Measurements from ENCODE around the gene RAPSN. TPM values are rescaled to one million over a fixed set of nuclear protein-coding genes. Genes with fewer than 3 reads are reported as not detected.

The RAPSN gene
- total and polyA plus RNA-seq, 5 donors: 0.17 to 0.50 (median 0.37) TPM

DNA sequence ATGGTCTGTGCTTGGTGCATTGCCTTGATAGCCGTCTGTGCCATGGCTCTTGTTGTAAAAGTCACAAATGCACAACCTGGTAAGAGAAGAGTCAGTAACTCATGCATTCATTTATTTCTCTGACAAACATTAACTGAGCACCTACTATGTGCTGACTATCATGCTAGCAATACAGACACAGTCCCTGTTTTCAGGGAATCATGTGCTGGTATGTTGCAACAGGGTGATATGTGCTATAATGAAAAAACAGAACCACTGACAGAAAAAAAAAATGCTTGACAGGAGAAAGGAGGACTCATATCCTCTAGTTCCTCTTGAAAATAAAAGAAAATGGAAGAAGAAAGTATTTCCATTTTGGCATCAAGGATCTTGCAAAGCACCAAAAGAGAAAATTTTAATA, 34.5 kb upstream of the RAPSN start:
- intact Hi-C loops (cut with DNase I): no loop called here

DNA sequence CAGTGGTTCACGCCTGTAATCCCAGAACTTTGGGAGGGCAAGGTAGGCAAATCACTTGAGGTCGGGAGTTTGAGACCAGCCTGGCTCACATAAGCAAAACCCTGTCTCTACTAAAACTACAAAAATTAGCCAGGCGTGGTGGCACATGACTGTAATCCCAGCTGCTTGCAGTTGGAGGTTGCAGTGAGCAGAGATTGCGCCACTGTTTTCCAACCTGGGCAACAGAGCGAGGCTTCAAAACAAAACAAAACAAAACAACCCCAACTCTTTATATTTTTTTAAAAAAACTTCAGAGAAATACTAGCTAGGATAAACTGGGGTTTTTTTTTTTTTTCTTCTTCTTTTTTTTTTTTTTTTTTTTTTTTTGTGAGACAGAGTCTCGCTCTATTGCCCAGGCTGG, 31.8 kb upstream of the RAPSN start:
- DNase-seq: no peak
- H3K27me3 ChIP-seq (ENCODE audit: control insufficient read depth, insufficient read depth): no peaks in the 10 kb centered on the region
- peaks cover 9% of the 10 kb centered on the region for H3K4me1 ChIP-seq (ENCODE audit: control insufficient read depth, insufficient read depth, low read length)
- 94% methylated on average over 6 of the region's 6 CpGs for WGBS
- H3K4me3 ChIP-seq (ENCODE audit: low read length): no peak overlapping the region
- ATAC-seq: no peak
- H3K9me3 ChIP-seq (ENCODE audit: control insufficient read depth, low read length): no peaks in the 10 kb centered on the region
- no peak overlapping the region for H3K27ac ChIP-seq (ENCODE audit: low read length)
- intact Hi-C loops (cut with DNase I): no loop called here

More for the DNA sequence above, 34.5 kb upstream of the RAPSN start:
- H3K27ac ChIP-seq (ENCODE audit: low read length): no peak overlapping the region
- no peaks in the 10 kb centered on the region for H3K9me3 ChIP-seq (ENCODE audit: control insufficient read depth, low read length)
- H3K4me1 ChIP-seq (ENCODE audit: control insufficient read depth, insufficient read depth, low read length): no peaks in the 10 kb centered on the region
- H3K27me3 ChIP-seq (ENCODE audit: control insufficient read depth, insufficient read depth): no peaks in the 10 kb centered on the region
- DNase-seq (no peak), ATAC-seq (no peak)
- 90% methylated on average over 1 of the region's 1 CpG for WGBS
- H3K4me3 ChIP-seq (ENCODE audit: low read length): no peak overlapping the region

DNA sequence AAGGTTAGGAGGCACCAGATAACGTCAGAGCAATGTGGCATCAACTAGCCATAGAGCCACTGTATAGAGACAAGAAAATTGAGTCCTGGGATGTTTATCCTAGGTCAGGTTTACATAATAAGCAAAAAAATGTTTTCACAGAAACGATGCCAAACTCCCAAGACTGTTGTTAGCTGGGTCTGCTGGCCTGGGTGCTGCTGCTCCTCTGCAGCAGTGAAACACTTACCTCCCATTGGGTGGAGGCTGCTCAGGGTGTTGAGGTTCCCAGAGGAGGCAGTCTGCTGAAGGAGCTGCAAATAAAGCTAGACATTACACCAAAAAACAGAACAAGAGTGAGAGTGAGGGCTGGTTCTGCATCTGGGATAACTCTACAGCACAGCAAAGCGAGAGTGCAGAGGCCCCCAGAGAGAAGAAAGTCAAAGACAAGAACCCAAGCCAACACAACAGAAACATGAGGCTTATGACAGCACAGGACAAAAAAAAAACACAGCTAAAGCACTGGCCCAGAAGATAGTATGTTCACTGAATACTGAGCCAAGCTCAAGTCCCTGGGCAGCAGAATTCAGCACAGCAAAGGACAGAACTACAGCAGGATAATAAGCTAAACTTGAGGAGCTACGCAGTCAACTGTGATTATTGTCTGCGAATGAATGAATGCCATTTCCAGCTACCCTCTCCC, 29.9 kb upstream of the RAPSN start:
- Histone ChIP-seq H3K9me3 (ENCODE audit: control insufficient read depth, low read length) (no peaks in the 10 kb centered on the region), H3K27me3 (ENCODE audit: control insufficient read depth, insufficient read depth) (no peaks in the 10 kb centered on the region), H3K27ac (ENCODE audit: low read length) (peak overlapping the region; percentile 48), H3K4me3 (ENCODE audit: low read length) (no peak overlapping the region), H3K4me1 (ENCODE audit: control insufficient read depth, insufficient read depth, low read length) (peaks cover 9% of the 10 kb centered on the region)
- 65% methylated on average over 5 of the region's 5 CpGs for WGBS
- intact Hi-C loops (cut with DNase I): no loop called here
- DNase-seq: peak in 1 of 3 donors; percentile 53
- ATAC-seq: peak; percentile 19 to 81

DNA sequence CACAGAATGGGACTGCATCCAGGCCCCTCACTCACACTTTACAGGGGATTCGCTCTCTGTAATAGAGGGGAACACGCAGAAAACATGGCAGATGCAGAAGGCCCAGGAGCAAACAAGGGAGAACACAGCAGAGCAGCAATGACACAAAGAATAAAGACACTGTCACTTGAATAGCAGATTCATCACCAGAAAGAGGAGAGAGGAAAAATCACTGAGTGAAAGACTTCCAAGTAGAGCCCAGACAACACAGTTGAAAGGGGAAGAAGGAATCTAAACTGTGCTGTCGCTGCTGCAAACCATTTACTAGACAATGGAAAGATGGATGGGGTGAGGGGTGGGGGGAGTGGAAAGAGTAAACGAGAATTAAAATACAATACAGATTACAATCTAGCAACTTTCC, 28.8 kb upstream of the RAPSN start:
- H3K9me3 ChIP-seq (ENCODE audit: control insufficient read depth, low read length): no peaks in the 10 kb centered on the region
- no peaks in the 10 kb centered on the region for H3K27me3 ChIP-seq (ENCODE audit: control insufficient read depth, insufficient read depth)
- no peak for ATAC-seq
- H3K27ac ChIP-seq (ENCODE audit: low read length): no peak overlapping the region
- 72% methylated on average over 4 of the region's 4 CpGs for WGBS
- peaks cover 9% of the 10 kb centered on the region for H3K4me1 ChIP-seq (ENCODE audit: control insufficient read depth, insufficient read depth, low read length)
- H3K4me3 ChIP-seq (ENCODE audit: low read length): no peak overlapping the region
- intact Hi-C loops (cut with DNase I): no loop called here
- no peak for DNase-seq

DNA sequence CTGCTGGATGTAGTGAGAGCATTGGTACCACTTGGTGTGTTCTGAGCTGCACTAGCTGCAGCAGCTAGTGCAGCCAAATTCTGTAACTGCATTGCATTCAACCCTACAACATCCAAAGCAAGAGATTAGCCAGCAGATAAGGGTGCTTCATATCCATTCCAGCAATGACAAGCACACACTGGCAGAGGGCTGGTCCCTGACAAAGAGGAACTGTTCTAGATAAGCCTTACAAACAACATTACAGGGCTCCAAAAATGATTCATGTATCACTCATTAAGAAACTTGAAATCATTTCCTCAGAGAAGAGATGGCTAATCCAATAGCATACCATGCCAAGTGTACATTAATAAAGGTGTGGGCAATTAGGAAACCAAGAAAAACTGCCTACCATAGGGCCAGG, 28.4 kb upstream of the RAPSN start:
- Histone ChIP-seq H3K9me3 (ENCODE audit: control insufficient read depth, low read length) (no peaks in the 10 kb centered on the region), H3K4me1 (ENCODE audit: control insufficient read depth, insufficient read depth, low read length) (peaks cover 9% of the 10 kb centered on the region), H3K4me3 (ENCODE audit: low read length) (no peak overlapping the region), H3K27ac (ENCODE audit: low read length) (no peak overlapping the region), H3K27me3 (ENCODE audit: control insufficient read depth, insufficient read depth) (no peaks in the 10 kb centered on the region)
- no peak for DNase-seq
- intact Hi-C loops (cut with DNase I): no loop called here
- ATAC-seq: peak; percentile 32 to 50

DNA sequence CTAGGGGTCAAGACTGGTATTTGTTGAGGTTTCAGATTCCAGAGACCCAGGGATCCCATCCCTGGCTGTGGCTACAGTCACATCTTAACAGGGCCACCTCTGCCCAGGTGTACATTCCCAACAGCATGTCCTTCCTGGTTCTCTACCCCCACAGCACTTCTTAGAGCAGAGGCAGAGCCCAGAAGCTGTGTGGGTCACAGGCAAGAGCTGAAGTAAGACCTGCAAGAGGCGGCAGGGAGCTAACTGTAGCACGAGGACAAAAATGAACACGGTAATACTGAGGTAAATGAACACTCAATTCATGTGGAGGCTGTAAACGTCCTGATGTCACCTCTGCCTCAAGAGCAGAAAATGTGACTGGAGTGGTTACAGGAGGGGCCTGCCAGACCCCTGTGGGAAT, 21.7 kb upstream of the RAPSN start:
- no peaks in the 10 kb centered on the region for H3K9me3 ChIP-seq (ENCODE audit: control insufficient read depth, low read length)
- no peaks in the 10 kb centered on the region for H3K27me3 ChIP-seq (ENCODE audit: control insufficient read depth, insufficient read depth)
- H3K27ac ChIP-seq (ENCODE audit: low read length): no peak overlapping the region
- H3K4me3 ChIP-seq (ENCODE audit: low read length): no peak overlapping the region
- no peak for ATAC-seq
- no peak for DNase-seq
- intact Hi-C loops (cut with DNase I): no loop called here
- 77% methylated on average over 4 of the region's 4 CpGs for WGBS
- peaks cover 8% of the 10 kb centered on the region for H3K4me1 ChIP-seq (ENCODE audit: control insufficient read depth, insufficient read depth, low read length)

DNA sequence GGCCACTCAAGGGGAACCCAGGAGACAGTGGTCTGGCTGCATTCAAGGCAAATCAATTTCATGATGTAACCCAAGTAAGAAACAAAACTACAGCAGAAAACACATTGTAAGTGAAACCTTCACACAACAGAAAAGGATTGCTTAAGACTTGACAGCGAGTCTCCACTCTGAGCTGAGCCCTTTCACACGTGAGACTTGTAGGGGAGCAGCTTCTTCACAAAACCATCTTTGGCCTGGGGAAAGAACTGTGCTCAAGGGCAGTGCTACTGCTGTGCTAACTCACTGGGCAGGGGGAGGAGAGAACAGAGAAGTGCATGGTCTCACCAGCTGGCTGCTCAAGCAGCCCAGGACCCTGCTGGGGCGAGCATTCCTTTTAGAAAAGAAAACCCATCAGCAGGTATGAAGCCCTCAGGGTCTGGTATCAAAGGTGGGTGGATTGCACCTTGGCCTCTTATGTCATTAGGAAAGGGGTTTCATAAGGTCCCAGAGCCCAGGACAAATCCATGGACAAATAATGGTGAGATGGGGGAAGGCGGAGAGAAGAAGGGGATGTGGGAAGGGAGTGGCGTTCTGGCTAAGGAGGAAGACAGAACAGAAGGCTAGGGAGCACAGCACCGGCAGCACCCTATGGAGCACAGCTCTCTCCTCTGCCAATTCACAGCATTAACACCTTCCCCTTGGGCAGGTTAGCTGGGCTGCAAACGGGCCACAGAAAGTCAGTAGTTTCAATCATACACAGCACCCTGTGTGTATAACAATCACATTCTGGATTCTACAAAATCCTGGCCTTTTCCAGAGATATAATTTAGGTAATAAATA, 20.6 kb upstream of the RAPSN start:
- peak overlapping the region; percentile 22 for H3K27ac ChIP-seq (ENCODE audit: low read length)
- no peaks in the 10 kb centered on the region for H3K9me3 ChIP-seq (ENCODE audit: control insufficient read depth, low read length)
- intact Hi-C loops (cut with DNase I): loop anchor here in 1 of 4 donors (10.0 kb wide), 1 partner anchor 85 kb away; the partner anchor contains the start of gene CELF1
- peaks cover 8% of the 10 kb centered on the region for H3K4me1 ChIP-seq (ENCODE audit: control insufficient read depth, insufficient read depth, low read length)
- H3K27me3 ChIP-seq (ENCODE audit: control insufficient read depth, insufficient read depth): no peaks in the 10 kb centered on the region
- ATAC-seq: no peak
- H3K4me3 ChIP-seq (ENCODE audit: low read length): no peak overlapping the region
- no peak for DNase-seq
- 85% methylated on average over 7 of the region's 7 CpGs for WGBS

DNA sequence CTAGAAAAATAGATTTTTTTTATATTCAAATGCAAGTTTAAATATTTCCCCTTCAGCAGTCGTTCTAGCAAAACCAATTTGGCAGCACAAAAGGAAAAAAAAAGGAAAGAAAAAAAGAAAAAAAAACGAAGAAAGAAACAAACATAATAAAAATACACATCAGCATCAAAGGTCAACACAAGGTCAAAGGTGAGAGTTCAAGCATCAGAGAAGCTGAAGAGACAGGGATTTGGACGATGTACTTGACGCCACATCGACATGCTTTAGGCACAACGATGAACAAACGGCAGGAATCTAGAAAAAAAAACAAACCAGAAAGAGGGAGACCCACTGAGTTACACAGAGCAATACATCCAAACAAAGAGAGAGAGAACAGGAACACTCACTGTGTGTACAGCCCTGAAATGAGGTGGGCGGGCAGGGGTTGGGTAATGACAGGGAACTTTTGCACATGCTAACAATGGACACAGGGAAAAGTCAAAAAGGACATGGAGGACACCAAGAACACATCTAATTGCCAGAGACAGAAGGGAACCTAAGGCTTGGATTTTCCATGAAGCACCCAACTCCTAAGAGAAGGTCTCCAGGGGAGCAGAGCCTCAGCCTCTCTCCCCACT, 19.8 kb upstream of the RAPSN start:
- DNase-seq (no peak), ATAC-seq (no peak)
- peak overlapping the region; percentile 22 for H3K27ac ChIP-seq (ENCODE audit: low read length)
- WGBS: 64% methylated on average over 8 of the region's 8 CpGs
- H3K27me3 ChIP-seq (ENCODE audit: control insufficient read depth, insufficient read depth): no peaks in the 10 kb centered on the region
- intact Hi-C loops (cut with DNase I): loop anchor here in 1 of 4 donors (10.0 kb wide), 1 partner anchor 86 kb away; the partner anchor contains the start of gene CELF1
- H3K9me3 ChIP-seq (ENCODE audit: control insufficient read depth, low read length): no peaks in the 10 kb centered on the region
- H3K4me1 ChIP-seq (ENCODE audit: control insufficient read depth, insufficient read depth, low read length): peaks cover 8% of the 10 kb centered on the region
- H3K4me3 ChIP-seq (ENCODE audit: low read length): no peak overlapping the region

DNA sequence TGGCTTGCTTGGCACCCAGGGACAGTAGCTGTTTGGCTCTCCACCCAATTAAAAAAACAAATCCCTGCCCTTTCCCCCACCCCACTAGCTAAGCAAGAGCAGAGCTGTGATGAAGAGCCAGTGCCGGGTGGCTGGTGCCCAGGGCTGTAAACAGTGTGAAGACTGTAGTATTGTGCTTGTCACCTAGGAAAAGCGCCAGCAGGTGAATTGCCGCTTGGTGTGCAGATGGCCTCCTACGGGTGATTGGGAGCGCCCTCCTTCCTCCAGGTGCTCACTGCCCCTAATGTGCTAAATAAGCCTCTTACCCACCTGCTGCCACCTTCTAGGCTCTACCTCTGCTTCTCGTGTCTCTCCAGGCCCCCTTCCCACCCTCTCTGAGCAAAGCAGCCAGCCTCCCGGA, 18.4 kb upstream of the RAPSN start:
- Histone ChIP-seq H3K9me3 (ENCODE audit: control insufficient read depth, low read length) (no peaks in the 10 kb centered on the region), H3K4me3 (ENCODE audit: low read length) (no peak overlapping the region), H3K4me1 (ENCODE audit: control insufficient read depth, insufficient read depth, low read length) (peaks cover 8% of the 10 kb centered on the region), H3K27ac (ENCODE audit: low read length) (peak overlapping the region; percentile 5), H3K27me3 (ENCODE audit: control insufficient read depth, insufficient read depth) (no peaks in the 10 kb centered on the region)
- 83% methylated on average over 7 of the region's 7 CpGs for WGBS
- peak; percentile 10 to 36 for ATAC-seq
- intact Hi-C loops (cut with DNase I): loop anchor here in 1 of 4 donors (10.0 kb wide), 1 partner anchor 87 kb away; the partner anchor contains the start of gene CELF1
- no peak for DNase-seq

DNA sequence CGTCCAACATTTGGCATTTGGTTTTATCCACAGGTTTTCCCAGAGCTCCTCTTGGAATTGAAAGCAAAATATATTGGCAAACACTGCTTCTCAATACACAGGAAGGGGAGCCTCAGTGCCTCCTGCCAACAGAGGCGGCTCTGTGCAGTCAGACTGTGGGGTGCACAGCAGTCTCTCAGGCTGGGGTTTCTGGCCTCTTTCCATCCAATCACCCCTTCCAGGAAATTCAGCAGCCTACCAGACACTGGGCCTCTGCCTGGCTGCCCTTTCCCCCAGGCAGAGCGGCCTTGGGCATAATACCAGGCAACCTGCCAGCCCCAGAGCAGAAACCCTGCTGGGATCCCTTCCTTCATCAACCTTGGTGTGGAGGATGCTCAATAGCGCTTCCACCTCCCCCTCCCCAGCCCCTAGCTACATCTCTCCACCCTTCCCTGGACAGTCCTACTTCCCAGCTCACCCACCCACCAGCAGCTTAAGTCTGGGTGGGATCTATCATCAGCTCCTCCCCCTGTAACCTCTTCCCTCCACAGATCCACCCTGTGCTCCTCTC, 17.8 kb upstream of the RAPSN start:
- H3K27ac ChIP-seq (ENCODE audit: low read length): peak overlapping the region; percentile 46

More for the DNA sequence above, 17.8 kb upstream of the RAPSN start:
- no peaks in the 10 kb centered on the region for H3K27me3 ChIP-seq (ENCODE audit: control insufficient read depth, insufficient read depth)
- H3K4me1 ChIP-seq (ENCODE audit: control insufficient read depth, insufficient read depth, low read length): peaks cover 8% of the 10 kb centered on the region
- intact Hi-C loops (cut with DNase I): loop anchor here in 1 of 4 donors (10.0 kb wide), 1 partner anchor 88 kb away; the partner anchor contains the start of gene CELF1
- no peaks in the 10 kb centered on the region for H3K9me3 ChIP-seq (ENCODE audit: control insufficient read depth, low read length)
- ATAC-seq (peak; percentile 68 to 75), DNase-seq (peak; percentile 42 to 75 (median 69))
- 31% methylated on average over 4 of the region's 4 CpGs for WGBS
- H3K4me3 ChIP-seq (ENCODE audit: low read length): no peak overlapping the region

All from right cardiac atrium (tissue), 5 donors.